ACC112 (cell line): ENCODE measurements around the gene PRLR.

ENCODE experiments used
- H2AFZ ChIP-seq: fragments of 200-600 bp; sonication (generic); one replicate; pipeline ENCODE4 v1.6.0; 2017; ENCODE audit warnings: antibody characterized with exemption, low read length; ENCODE audit not compliant: unreplicated experiment
- H3K27ac ChIP-seq: fragments of 200-600 bp; sonication (generic); 2 replicates; pipeline ENCODE4 v1.5.1; 2014; ENCODE audit warnings: low read depth, mild to moderate bottlenecking, antibody characterized with exemption, low read length, moderate library complexity
- H3K27me3 ChIP-seq: fragments of 200-600 bp; sonication (generic); 2 replicates; pipeline ENCODE4 v1.6.1; 2014; ENCODE audit warnings: mild to moderate bottlenecking, antibody characterized with exemption, low read length, moderate library complexity, mixed read lengths; ENCODE audit not compliant: insufficient read depth
- H3K36me3 ChIP-seq: fragments of 200-600 bp; sonication (generic); 2 replicates; pipeline ENCODE4 v1.6.1; 2016; ENCODE audit warnings: mild to moderate bottlenecking, antibody characterized with exemption, low read length, moderate library complexity, mixed read lengths; ENCODE audit not compliant: insufficient read depth
- H3K4me1 ChIP-seq: fragments of 200-600 bp; sonication (generic); one replicate; pipeline ENCODE4 v1.6.1; 2016; ENCODE audit warnings: low read length, mixed read lengths; ENCODE audit not compliant: insufficient read depth, unreplicated experiment, control insufficient read depth
- H3K4me3 ChIP-seq: fragments of 200-600 bp; sonication (generic); 2 replicates; pipeline ENCODE4 v1.5.1; 2014; ENCODE audit warnings: mild to moderate bottlenecking, low read depth, low read length
- H3K79me2 ChIP-seq: fragments of 200-600 bp; sonication (generic); one replicate; pipeline ENCODE4 v1.6.0; 2016; ENCODE audit warnings: low read length; ENCODE audit not compliant: control insufficient read depth, unreplicated experiment, insufficient read depth

PRLR gene

GRCh38 chr5:35212122-35212982, 17.9 kb downstream of the PRLR start:
- Histone ChIP-seq H3K4me3 (no peak overlapping the region), H3K27ac (no peak overlapping the region), H3K4me1 (no peaks in the 10 kb centered on the region), H3K79me2 (no peaks in the 10 kb centered on the region), H2AFZ (no peak overlapping the region), H3K36me3 (no peaks in the 10 kb centered on the region), H3K27me3 (peaks cover 80% of the 10 kb centered on the region)

GRCh38 chr5:35209862-35210261, 20.4 kb downstream of the PRLR start:
- Histone ChIP-seq H3K27me3 (peaks cover 85% of the 10 kb centered on the region), H3K27ac (no peak overlapping the region), H3K79me2 (no peaks in the 10 kb centered on the region), H2AFZ (no peak overlapping the region), H3K36me3 (no peaks in the 10 kb centered on the region), H3K4me3 (no peak overlapping the region), H3K4me1 (no peaks in the 10 kb centered on the region)

GRCh38 chr5:35205606-35206005, 24.7 kb downstream of the PRLR start:
- H3K79me2 ChIP-seq: no peaks in the 10 kb centered on the region
- no peaks in the 10 kb centered on the region for H3K36me3 ChIP-seq
- H3K4me3 ChIP-seq: no peak overlapping the region
- H3K27me3 ChIP-seq: peaks cover 94% of the 10 kb centered on the region
- no peak overlapping the region for H2AFZ ChIP-seq
- H3K27ac ChIP-seq: no peak overlapping the region
- H3K4me1 ChIP-seq: no peaks in the 10 kb centered on the region

GRCh38 chr5:35205186-35205585, 25.1 kb downstream of the PRLR start:
- H3K4me3 ChIP-seq: no peak overlapping the region
- H3K27ac ChIP-seq: no peak overlapping the region
- H3K4me1 ChIP-seq: no peaks in the 10 kb centered on the region
- H3K36me3 ChIP-seq: no peaks in the 10 kb centered on the region
- H2AFZ ChIP-seq: no peak overlapping the region
- H3K27me3 ChIP-seq: peaks cover 94% of the 10 kb centered on the region
- H3K79me2 ChIP-seq: no peaks in the 10 kb centered on the region

GRCh38 chr5:35203403-35203802, 26.9 kb downstream of the PRLR start:
- H3K4me3 ChIP-seq: no peak overlapping the region
- H2AFZ ChIP-seq: no peak overlapping the region
- H3K27ac ChIP-seq: no peak overlapping the region
- no peaks in the 10 kb centered on the region for H3K79me2 ChIP-seq
- peaks cover 92% of the 10 kb centered on the region for H3K27me3 ChIP-seq
- H3K36me3 ChIP-seq: no peaks in the 10 kb centered on the region
- peaks cover 7% of the 10 kb centered on the region for H3K4me1 ChIP-seq

- Histone ChIP-seq H3K79me2 (no peaks in the 10 kb centered on the region), H3K36me3 (no peaks in the 10 kb centered on the region), H3K27me3 (peaks cover 83% of the 10 kb centered on the region), H3K27ac (no peak overlapping the region), H3K4me1 (peaks cover 16% of the 10 kb centered on the region), H2AFZ (no peak overlapping the region), H3K4me3 (no peak overlapping the region)
Observed at GRCh38 chr5:35202319-35203111, 27.8 kb downstream of the PRLR start.

- H2AFZ ChIP-seq: no peak overlapping the region
- no peak overlapping the region for H3K4me3 ChIP-seq
- H3K36me3 ChIP-seq: no peaks in the 10 kb centered on the region
- no peaks in the 10 kb centered on the region for H3K79me2 ChIP-seq
- peaks cover 77% of the 10 kb centered on the region for H3K27me3 ChIP-seq
- no peak overlapping the region for H3K27ac ChIP-seq
- peaks cover 16% of the 10 kb centered on the region for H3K4me1 ChIP-seq
Observed at GRCh38 chr5:35201291-35201690, 29.0 kb downstream of the PRLR start.

GRCh38 chr5:35199886-35200285, 30.4 kb downstream of the PRLR start:
- H3K4me1 ChIP-seq: peaks cover 16% of the 10 kb centered on the region
- H3K27ac ChIP-seq: no peak overlapping the region
- no peak overlapping the region for H3K4me3 ChIP-seq
- H3K36me3 ChIP-seq: no peaks in the 10 kb centered on the region
- H3K79me2 ChIP-seq: no peaks in the 10 kb centered on the region
- no peak overlapping the region for H2AFZ ChIP-seq
- H3K27me3 ChIP-seq: peaks cover 78% of the 10 kb centered on the region

GRCh38 chr5:35198686-35199085, 31.6 kb downstream of the PRLR start:
- Histone ChIP-seq H3K4me3 (no peak overlapping the region), H3K27ac (no peak overlapping the region), H3K79me2 (no peaks in the 10 kb centered on the region), H3K36me3 (no peaks in the 10 kb centered on the region), H3K27me3 (peaks cover 77% of the 10 kb centered on the region), H3K4me1 (peaks cover 16% of the 10 kb centered on the region), H2AFZ (no peak overlapping the region)

GRCh38 chr5:35198075-35198474, 32.2 kb downstream of the PRLR start:
- Histone ChIP-seq H3K27me3 (peaks cover 77% of the 10 kb centered on the region), H3K4me3 (no peak overlapping the region), H3K4me1 (peaks cover 16% of the 10 kb centered on the region), H3K79me2 (no peaks in the 10 kb centered on the region), H3K27ac (no peak overlapping the region), H2AFZ (no peak overlapping the region), H3K36me3 (no peaks in the 10 kb centered on the region)

- no peak overlapping the region for H2AFZ ChIP-seq
- H3K4me1 ChIP-seq: peaks cover 16% of the 10 kb centered on the region
- H3K4me3 ChIP-seq: no peak overlapping the region
- H3K27me3 ChIP-seq: peaks cover 78% of the 10 kb centered on the region
- H3K79me2 ChIP-seq: no peaks in the 10 kb centered on the region
- no peaks in the 10 kb centered on the region for H3K36me3 ChIP-seq
- H3K27ac ChIP-seq: no peak overlapping the region
Observed at GRCh38 chr5:35197351-35197750, 32.9 kb downstream of the PRLR start.
